Gastroesophageal sphincter (tissue), 4 donors: ENCODE data around the gene MACROD2. TPM values are rescaled to one million over a fixed set of nuclear protein-coding genes. Genes with fewer than 3 reads are reported as not detected.

Experiments
- ATAC-seq: fragments of 150-250 bp; one replicate; pipeline ENCODE4 v1.9.1; 2016; ENCODE audit warnings: mild to moderate bottlenecking, moderate library complexity
- H3K27ac ChIP-seq, 4 donors: fragments of 200-600 bp; sonication (generic) in 3 of 4; 1 replicate in 3 of 4; 2 replicates in 1 of 4; pipeline ENCODE4 v1.5.1; 2016 to 2019
- H3K27me3 ChIP-seq: fragments of 200-600 bp; sonication (generic); one replicate; pipeline ENCODE4 v1.5.1; 2019
- H3K36me3 ChIP-seq, 2 donors: fragments of 200-600 bp; sonication (generic); one replicate each; pipeline ENCODE4 v1.5.1; 2019; ENCODE audit warnings: control low read depth in 1 of 2
- H3K4me1 ChIP-seq, 3 donors: fragments of 200-600 bp; sonication (generic); 1 replicate in 2 of 3; 2 replicates in 1 of 3; pipeline ENCODE4 v1.5.1; 2016 to 2019; ENCODE audit warnings: control low read depth in 2 of 3
- H3K4me3 ChIP-seq, 2 donors: fragments of 200-600 bp; sonication (generic); one replicate each; pipeline ENCODE4 v1.5.1; 2019; ENCODE audit warnings: mild to moderate bottlenecking in 1 of 2, moderate library complexity in 1 of 2
- H3K9me3 ChIP-seq, 3 donors: fragments of 200-600 bp; sonication (generic); one replicate each; pipeline ENCODE4 v1.5.1; 2017 to 2019; ENCODE audit warnings: control low read depth in 2 of 3
- EP300 ChIP-seq: sonication (generic); formaldehyde crosslinking; IDR thresholded peaks from one replicate; pipeline ENCODE4 v1.6.1; 2017; ENCODE audit warnings: antibody characterized with exemption, mild to moderate bottlenecking
- POLR2A ChIP-seq, 2 donors: fragments of 450-650 bp; IDR thresholded peaks; one replicate each; pipeline ENCODE4 v1.6.1; 2017; ENCODE audit warnings: antibody characterized with exemption in 2 of 2, mild to moderate bottlenecking in 2 of 2, moderate library complexity in 1 of 2
- POLR2AphosphoS5 ChIP-seq: sonication (generic); formaldehyde crosslinking; IDR thresholded peaks from one replicate; pipeline ENCODE4 v1.6.1; 2017; ENCODE audit warnings: antibody characterized with exemption
- WGBS, 2 donors: methylation state at CpG; one replicate each; pipeline ENCODE4 v1.1.5; 2018; ENCODE audit warnings: low coverage in 1 of 2; 5-methylcytosine and 5-hydroxymethylcytosine counted together
- total RNA-seq, 4 donors: library from RNA; depleted of rRNA; stranded (reverse); fragments of >200 nt; gene quantifications; one replicate each; pipeline ENCODE4 v1.1.0, GENCODE V29; 2016
- TF ChIP-seq, protein P1 (sequence below), 4 experiments: fragments of 200-600 bp in 2 of 4; fragments of 450-650 bp in 2 of 4; sonication (generic) in 1 of 4; IDR thresholded peaks; one replicate each; pipeline ENCODE4 v1.5.1; 2017 to 2019; ENCODE audit warnings: antibody characterized with exemption in 4 of 4, mild to moderate bottlenecking in 2 of 4, moderate library complexity in 2 of 4

The MACROD2 gene
- total RNA-seq, 4 donors from 2014 or later: 4.0 to 12.1 (median 7.4) TPM

DNA sequence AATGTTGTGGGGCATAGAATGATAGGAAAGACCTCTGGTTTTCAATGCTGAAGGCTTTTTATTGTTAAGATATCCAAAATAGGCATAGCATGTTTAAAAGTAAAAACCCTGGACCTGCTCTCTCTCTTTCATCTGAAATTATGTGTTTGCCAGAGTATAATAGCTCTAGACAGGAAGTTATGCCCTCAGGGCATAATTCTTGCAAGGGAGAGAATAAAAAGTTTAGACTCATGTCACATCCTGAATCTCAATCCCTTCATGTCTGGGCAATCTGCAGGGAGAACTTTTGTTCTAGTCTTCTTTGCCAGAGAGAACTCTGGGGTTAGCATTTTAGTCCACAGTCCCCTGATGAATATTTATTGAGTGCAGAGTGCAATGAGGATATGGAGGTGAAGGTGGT is 639.3 kb downstream of the MACROD2 start:
- no peak for ATAC-seq
- no peaks in the 10 kb centered on the region for H3K36me3 ChIP-seq
- no peaks in the 10 kb centered on the region for H3K9me3 ChIP-seq
- H3K4me1 ChIP-seq: no peaks in the 10 kb centered on the region
- TF ChIP-seq POLR2A (IDR thresholded peaks at IDR 0.05) (no peak), POLR2AphosphoS5 (no peak), EP300 (no peak)
- TF ChIP-seq, protein P1, sequence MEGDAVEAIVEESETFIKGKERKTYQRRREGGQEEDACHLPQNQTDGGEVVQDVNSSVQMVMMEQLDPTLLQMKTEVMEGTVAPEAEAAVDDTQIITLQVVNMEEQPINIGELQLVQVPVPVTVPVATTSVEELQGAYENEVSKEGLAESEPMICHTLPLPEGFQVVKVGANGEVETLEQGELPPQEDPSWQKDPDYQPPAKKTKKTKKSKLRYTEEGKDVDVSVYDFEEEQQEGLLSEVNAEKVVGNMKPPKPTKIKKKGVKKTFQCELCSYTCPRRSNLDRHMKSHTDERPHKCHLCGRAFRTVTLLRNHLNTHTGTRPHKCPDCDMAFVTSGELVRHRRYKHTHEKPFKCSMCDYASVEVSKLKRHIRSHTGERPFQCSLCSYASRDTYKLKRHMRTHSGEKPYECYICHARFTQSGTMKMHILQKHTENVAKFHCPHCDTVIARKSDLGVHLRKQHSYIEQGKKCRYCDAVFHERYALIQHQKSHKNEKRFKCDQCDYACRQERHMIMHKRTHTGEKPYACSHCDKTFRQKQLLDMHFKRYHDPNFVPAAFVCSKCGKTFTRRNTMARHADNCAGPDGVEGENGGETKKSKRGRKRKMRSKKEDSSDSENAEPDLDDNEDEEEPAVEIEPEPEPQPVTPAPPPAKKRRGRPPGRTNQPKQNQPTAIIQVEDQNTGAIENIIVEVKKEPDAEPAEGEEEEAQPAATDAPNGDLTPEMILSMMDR (IDR thresholded peaks at IDR 0.05): no peak
- no peak overlapping the region for H3K27ac ChIP-seq
- H3K27me3 ChIP-seq: no peaks in the 10 kb centered on the region
- H3K4me3 ChIP-seq: no peak overlapping the region

DNA sequence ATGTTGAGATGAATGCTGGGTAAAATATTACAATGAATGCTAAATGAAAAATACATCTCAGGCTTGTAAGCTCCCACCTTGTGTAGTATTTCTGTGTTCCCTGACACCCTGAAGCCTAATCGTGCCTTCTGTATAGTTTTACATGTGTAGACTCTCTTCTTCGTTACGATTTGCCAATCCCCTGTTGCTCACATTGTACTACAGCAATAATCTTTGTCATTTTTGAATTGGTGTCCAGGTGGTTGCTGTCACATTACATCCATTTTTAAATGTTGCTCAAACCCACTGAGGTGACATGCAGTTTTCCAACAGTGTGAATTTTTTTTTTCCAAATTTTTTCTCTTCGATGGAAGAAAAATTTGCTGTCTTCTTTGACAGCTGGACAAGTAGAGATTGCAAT is 642.1 kb downstream of the MACROD2 start:
- Histone ChIP-seq H3K4me3 (no peak overlapping the region), H3K9me3 (peaks cover 0 to 20% (median 0%) of the 10 kb centered on the region in 3 donors), H3K27ac (no peak overlapping the region), H3K36me3 (no peaks in the 10 kb centered on the region), H3K27me3 (no peaks in the 10 kb centered on the region), H3K4me1 (no peaks in the 10 kb centered on the region)
- WGBS, 2 donors: 60 to 69% methylated on average over 2 to 4 of the region's 4 CpGs
- ATAC-seq: no peak
- no peak for TF ChIP-seq EP300
- no peak for TF ChIP-seq POLR2A (IDR thresholded peaks at IDR 0.05)
- TF ChIP-seq POLR2AphosphoS5: no peak
- TF ChIP-seq, protein P1 (IDR thresholded peaks at IDR 0.05): no peak

DNA sequence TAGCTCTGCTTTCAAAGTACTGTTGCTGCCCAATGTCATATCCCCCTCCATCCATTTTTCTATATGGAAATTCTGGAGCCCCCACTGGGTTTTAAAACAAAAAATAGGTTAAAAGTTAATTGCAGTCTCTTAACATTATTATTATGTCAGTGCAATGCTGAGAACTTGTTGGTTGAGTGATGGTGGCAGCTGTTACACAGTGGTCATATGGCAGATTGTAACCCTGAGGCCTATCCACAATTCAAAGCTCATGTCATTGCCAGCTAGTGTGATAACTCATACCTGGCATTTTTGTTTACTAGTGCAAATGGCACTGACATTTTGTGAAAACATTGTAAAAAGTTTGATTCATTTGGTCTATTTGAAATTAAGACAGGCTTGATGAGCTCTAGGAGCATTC is 647.8 kb downstream of the MACROD2 start:
- Histone ChIP-seq H3K4me3 (no peak overlapping the region), H3K27ac (no peak overlapping the region), H3K27me3 (no peaks in the 10 kb centered on the region), H3K9me3 (peaks cover 0 to 20% (median 0%) of the 10 kb centered on the region in 3 donors), H3K4me1 (no peaks in the 10 kb centered on the region), H3K36me3 (no peaks in the 10 kb centered on the region)
- TF ChIP-seq POLR2A (IDR thresholded peaks at IDR 0.05) (no peak), EP300 (no peak), POLR2AphosphoS5 (no peak)
- TF ChIP-seq, protein P1 (IDR thresholded peaks at IDR 0.05): no peak
- ATAC-seq: no peak

DNA sequence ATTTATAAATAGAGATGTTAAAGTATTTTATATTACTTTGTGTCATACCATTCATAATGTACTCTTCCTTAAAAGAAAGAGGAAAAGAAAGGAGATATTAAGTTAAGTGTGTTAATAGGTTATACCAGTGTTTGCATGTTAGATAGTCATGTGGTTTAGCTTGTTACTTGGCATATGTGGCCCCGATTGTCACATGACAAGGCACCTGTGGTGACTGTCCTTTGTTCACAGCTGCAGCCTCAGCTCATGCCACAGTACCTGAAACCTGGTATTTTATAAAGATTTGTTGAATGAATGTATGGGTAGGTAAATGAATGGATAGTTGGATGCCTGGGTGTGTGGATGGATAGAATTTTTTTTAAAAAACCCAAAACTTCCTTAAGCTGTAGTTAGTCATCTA is 648.2 kb downstream of the MACROD2 start:
- Histone ChIP-seq H3K4me1 (no peaks in the 10 kb centered on the region), H3K27ac (no peak overlapping the region), H3K4me3 (no peak overlapping the region), H3K9me3 (peaks cover 0 to 20% (median 0%) of the 10 kb centered on the region in 3 donors), H3K36me3 (no peaks in the 10 kb centered on the region), H3K27me3 (no peaks in the 10 kb centered on the region)
- WGBS, 2 donors: 85% methylated on average over 1 of the region's 1 CpG; no CpG with 5 or more reads in 1 of the 2 donors
- TF ChIP-seq, protein P1 (IDR thresholded peaks at IDR 0.05): no peak
- TF ChIP-seq EP300 (no peak), POLR2AphosphoS5 (no peak), POLR2A (IDR thresholded peaks at IDR 0.05) (no peak)
- ATAC-seq: no peak

DNA sequence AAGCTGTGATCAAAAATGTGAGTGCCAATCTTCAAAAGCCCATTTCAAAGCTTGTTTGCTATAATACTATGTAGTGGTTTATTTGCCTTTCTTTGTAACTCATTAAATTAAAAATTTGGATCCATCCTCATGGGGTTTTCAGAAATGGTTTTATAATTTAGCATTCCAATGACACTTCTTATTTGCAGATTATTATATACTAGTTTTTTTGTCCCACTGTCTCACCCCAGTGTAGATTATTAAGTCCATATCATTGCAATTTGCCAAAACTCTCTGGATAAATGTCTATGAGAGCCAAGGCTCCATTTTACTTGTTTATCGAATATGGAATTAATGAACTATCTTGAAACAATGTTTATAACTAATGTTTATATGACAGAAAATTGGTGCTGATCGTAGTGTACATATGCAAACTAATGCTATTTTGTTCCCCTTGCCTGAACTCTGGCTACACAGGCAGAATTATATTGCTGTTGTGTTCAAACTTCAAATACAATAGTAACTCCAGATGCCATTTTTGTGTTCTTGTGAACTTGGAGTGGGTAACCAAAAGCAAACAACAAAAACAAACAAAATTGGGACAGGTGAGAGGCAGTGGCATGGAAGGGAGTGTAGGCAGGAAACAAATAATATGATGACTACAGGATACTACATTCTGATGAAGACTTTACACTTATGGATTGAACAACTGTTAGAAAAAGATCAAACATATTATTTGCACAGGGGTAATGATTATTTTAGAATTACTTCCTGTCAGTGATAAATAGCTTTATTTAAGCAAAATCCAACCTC is 649.2 kb downstream of the MACROD2 start:
- no peaks in the 10 kb centered on the region for H3K36me3 ChIP-seq
- no peaks in the 10 kb centered on the region for H3K27me3 ChIP-seq
- WGBS, 2 donors: 58 to 77% methylated on average over 2 of the region's 2 CpGs
- ATAC-seq: no peak
- H3K4me1 ChIP-seq: no peaks in the 10 kb centered on the region
- no peak overlapping the region for H3K4me3 ChIP-seq
- H3K27ac ChIP-seq: no peak overlapping the region
- no peak for TF ChIP-seq POLR2A (IDR thresholded peaks at IDR 0.05)
- TF ChIP-seq POLR2AphosphoS5: no peak
- no peak for TF ChIP-seq EP300
- TF ChIP-seq, protein P1 (IDR thresholded peaks at IDR 0.05): no peak
- peaks cover 0 to 20% (median 0%) of the 10 kb centered on the region in 3 donors for H3K9me3 ChIP-seq
